ENCODE results near the gene CEP170B.

The CEP170B gene

GRCh38 chr14:104929268-104930230 is 64.5 kb downstream of the CEP170B start:
- H3K4ac ChIP-seq (ENCODE audit: low read depth, low read length) = no peak overlapping the region
- H3K4me2 ChIP-seq (ENCODE audit: low read length) = no peak overlapping the region
- H3K9ac ChIP-seq (ENCODE audit: low read length) = no peak overlapping the region
- H3K4me3 ChIP-seq (ENCODE audit: low read length) = no peak overlapping the region
- H3K56ac ChIP-seq (ENCODE audit: low read length) = no peak overlapping the region
- no peak overlapping the region for H2BK120ac ChIP-seq (ENCODE audit: low read depth, low read length)
- no peaks in the 10 kb centered on the region for H3K79me1 ChIP-seq (ENCODE audit: low read length)
- no peaks in the 10 kb centered on the region for H3K36me3 ChIP-seq (ENCODE audit: control insufficient read depth, insufficient read depth, low read length)
- no peak for DNase-seq
- no peak overlapping the region for H3K23ac ChIP-seq (ENCODE audit: low read length)
- no peaks in the 10 kb centered on the region for H3K79me2 ChIP-seq (ENCODE audit: control insufficient read depth, insufficient read depth, low read length)
- no peak overlapping the region for H4K8ac ChIP-seq (ENCODE audit: low read depth, low read length)
- no peak overlapping the region for H4K5ac ChIP-seq (ENCODE audit: low read length)
- no CpG with 5 or more reads among the region's 15 CpGs for WGBS (ENCODE audit: extremely low coverage, insufficient coverage, low lambda C conversion rate)
- no peak overlapping the region for H2AK5ac ChIP-seq (ENCODE audit: low read length)
- H2BK15ac ChIP-seq (replicated peaks; ENCODE audit: low read depth) = no peak overlapping the region
- no peak overlapping the region for H3K27ac ChIP-seq (ENCODE audit: low read depth, low read length)
- no peak overlapping the region for H3K18ac ChIP-seq (ENCODE audit: low read length)
- no peaks in the 10 kb centered on the region for H3K4me1 ChIP-seq (ENCODE audit: control insufficient read depth, low read depth, low read length)
- no peak overlapping the region for H2BK5ac ChIP-seq (ENCODE audit: low read length)
- H3K27me3 ChIP-seq (ENCODE audit: insufficient read depth, low read length, poor library complexity) = peaks cover 26% of the 10 kb centered on the region

GRCh38 chr14:104930526-104931303 is 65.6 kb downstream of the CEP170B start:
- Histone ChIP-seq H3K4me3 (ENCODE audit: low read length) (no peak overlapping the region), H3K27ac (ENCODE audit: low read depth, low read length) (no peak overlapping the region), H4K5ac (ENCODE audit: low read length) (no peak overlapping the region), H3K36me3 (ENCODE audit: control insufficient read depth, insufficient read depth, low read length) (no peaks in the 10 kb centered on the region), H3K56ac (ENCODE audit: low read length) (no peak overlapping the region), H3K9ac (ENCODE audit: low read length) (no peak overlapping the region), H3K23ac (ENCODE audit: low read length) (no peak overlapping the region), H2BK120ac (ENCODE audit: low read depth, low read length) (no peak overlapping the region), H3K4me1 (ENCODE audit: control insufficient read depth, low read depth, low read length) (no peaks in the 10 kb centered on the region), H2BK5ac (ENCODE audit: low read length) (no peak overlapping the region), H3K4me2 (ENCODE audit: low read length) (no peak overlapping the region), H3K18ac (ENCODE audit: low read length) (no peak overlapping the region), H3K79me2 (ENCODE audit: control insufficient read depth, insufficient read depth, low read length) (no peaks in the 10 kb centered on the region), H3K4ac (ENCODE audit: low read depth, low read length) (no peak overlapping the region), H2BK15ac (replicated peaks; ENCODE audit: low read depth) (no peak overlapping the region), H4K8ac (ENCODE audit: low read depth, low read length) (no peak overlapping the region), H3K27me3 (ENCODE audit: insufficient read depth, low read length, poor library complexity) (peaks cover 32% of the 10 kb centered on the region), H3K79me1 (ENCODE audit: low read length) (no peaks in the 10 kb centered on the region), H2AK5ac (ENCODE audit: low read length) (no peak overlapping the region)
- no peak for DNase-seq
- WGBS (ENCODE audit: extremely low coverage, insufficient coverage, low lambda C conversion rate) = no CpG with 5 or more reads among the region's 10 CpGs

- no peaks in the 10 kb centered on the region for H3K4me1 ChIP-seq (ENCODE audit: control insufficient read depth, low read depth, low read length)
- H4K5ac ChIP-seq (ENCODE audit: low read length) = no peak overlapping the region
- no CpG with 5 or more reads among the region's 9 CpGs for WGBS (ENCODE audit: extremely low coverage, insufficient coverage, low lambda C conversion rate)
- no peaks in the 10 kb centered on the region for H3K79me1 ChIP-seq (ENCODE audit: low read length)
- no peak overlapping the region for H3K4ac ChIP-seq (ENCODE audit: low read depth, low read length)
- no peak overlapping the region for H3K9ac ChIP-seq (ENCODE audit: low read length)
- H3K27ac ChIP-seq (ENCODE audit: low read depth, low read length) = no peak overlapping the region
- no peak overlapping the region for H2BK120ac ChIP-seq (ENCODE audit: low read depth, low read length)
- H2BK15ac ChIP-seq (replicated peaks; ENCODE audit: low read depth) = no peak overlapping the region
- H3K4me2 ChIP-seq (ENCODE audit: low read length) = no peak overlapping the region
- H4K8ac ChIP-seq (ENCODE audit: low read depth, low read length) = no peak overlapping the region
- DNase-seq = no peak
- no peak overlapping the region for H2AK5ac ChIP-seq (ENCODE audit: low read length)
- no peaks in the 10 kb centered on the region for H3K36me3 ChIP-seq (ENCODE audit: control insufficient read depth, insufficient read depth, low read length)
- peaks cover 32% of the 10 kb centered on the region for H3K27me3 ChIP-seq (ENCODE audit: insufficient read depth, low read length, poor library complexity)
- no peak overlapping the region for H3K56ac ChIP-seq (ENCODE audit: low read length)
- no peak overlapping the region for H2BK5ac ChIP-seq (ENCODE audit: low read length)
- H3K4me3 ChIP-seq (ENCODE audit: low read length) = no peak overlapping the region
- no peak overlapping the region for H3K18ac ChIP-seq (ENCODE audit: low read length)
- H3K79me2 ChIP-seq (ENCODE audit: control insufficient read depth, insufficient read depth, low read length) = no peaks in the 10 kb centered on the region
- no peak overlapping the region for H3K23ac ChIP-seq (ENCODE audit: low read length)
These were observed 66.3 kb downstream of the CEP170B start for GRCh38 chr14:104931304-104931770.

- H3K27ac ChIP-seq (ENCODE audit: low read depth, low read length) = no peak overlapping the region
- no peak overlapping the region for H2BK120ac ChIP-seq (ENCODE audit: low read depth, low read length)
- no peak overlapping the region for H3K56ac ChIP-seq (ENCODE audit: low read length)
- no peak overlapping the region for H3K4ac ChIP-seq (ENCODE audit: low read depth, low read length)
- H3K9ac ChIP-seq (ENCODE audit: low read length) = no peak overlapping the region
- no peaks in the 10 kb centered on the region for H3K36me3 ChIP-seq (ENCODE audit: control insufficient read depth, insufficient read depth, low read length)
- no peak overlapping the region for H3K23ac ChIP-seq (ENCODE audit: low read length)
- WGBS (ENCODE audit: extremely low coverage, insufficient coverage, low lambda C conversion rate) = no CpG with 5 or more reads among the region's 64 CpGs
- H3K18ac ChIP-seq (ENCODE audit: low read length) = no peak overlapping the region
- no peaks in the 10 kb centered on the region for H3K79me1 ChIP-seq (ENCODE audit: low read length)
- H4K8ac ChIP-seq (ENCODE audit: low read depth, low read length) = no peak overlapping the region
- no peaks in the 10 kb centered on the region for H3K79me2 ChIP-seq (ENCODE audit: control insufficient read depth, insufficient read depth, low read length)
- no peak overlapping the region for H2AK5ac ChIP-seq (ENCODE audit: low read length)
- H4K5ac ChIP-seq (ENCODE audit: low read length) = no peak overlapping the region
- no peak overlapping the region for H3K4me3 ChIP-seq (ENCODE audit: low read length)
- no peak overlapping the region for H2BK5ac ChIP-seq (ENCODE audit: low read length)
- DNase-seq = no peak
- H3K27me3 ChIP-seq (ENCODE audit: insufficient read depth, low read length, poor library complexity) = peaks cover 32% of the 10 kb centered on the region
- H2BK15ac ChIP-seq (replicated peaks; ENCODE audit: low read depth) = no peak overlapping the region
- H3K4me1 ChIP-seq (ENCODE audit: control insufficient read depth, low read depth, low read length) = no peaks in the 10 kb centered on the region
- H3K4me2 ChIP-seq (ENCODE audit: low read length) = no peak overlapping the region
These were observed 67.0 kb downstream of the CEP170B start for GRCh38 chr14:104931771-104932675.
